T47D (cell line): Measurements from ENCODE around the gene ABHD2.

Experiments used
- DNase-seq, 2 experiments: peaks; one replicate each; pipeline versions ENCODE4 v3.0.0 to v3.0.0-alpha.2; 2011 to 2012; ENCODE audit warnings: low read depth in 1 of 2, low spot score in 1 of 2
- JUND ChIP-seq: IDR thresholded peaks from 2 replicates; pipeline ENCODE4 v1.6.1; 2012; ENCODE audit warnings: low read depth
- in situ Hi-C: cut with HindIII; loops from 2 replicates; pipeline ENCODE4 v1.10.0; 2016; ENCODE audit warnings: low sequenced_read_pairs, low pct_unique_long_range_greater_than_20kb

Gene ABHD2

GRCh38 chr15:89066280-89066679 lies 22.0 kb upstream of the ABHD2 start:
- in situ Hi-C loops = no loop called here
- DNase-seq = no peak
- no peak for TF ChIP-seq JUND

GRCh38 chr15:89067751-89068150 lies 20.5 kb upstream of the ABHD2 start:
- no peak for TF ChIP-seq JUND
- in situ Hi-C loops = no loop called here
- DNase-seq = no peak

DNA sequence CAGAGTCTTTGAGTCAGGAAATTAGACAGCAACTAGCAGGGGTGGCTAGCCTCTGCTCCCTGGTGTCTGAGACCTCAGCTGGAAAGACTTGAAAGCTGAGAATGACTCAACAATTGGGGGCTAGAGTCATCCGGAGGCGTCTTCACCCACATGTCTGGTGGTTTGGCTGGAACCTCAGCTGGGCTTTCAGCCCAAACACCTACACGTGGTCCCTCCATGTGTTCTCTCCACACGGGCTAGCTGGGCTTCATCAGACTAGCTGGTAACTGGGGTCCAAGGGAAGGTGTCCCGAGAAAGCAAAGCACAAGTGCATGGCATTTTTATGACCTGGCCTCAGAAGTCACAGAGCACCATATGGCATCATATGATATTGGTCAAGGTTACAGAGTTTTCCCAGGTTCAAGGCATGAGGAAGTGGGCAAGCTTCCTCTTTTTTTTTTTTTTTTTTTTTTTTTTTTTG lies 19.9 kb upstream of the ABHD2 start:
- in situ Hi-C loops = no loop called here
- no peak for TF ChIP-seq JUND
- DNase-seq = no peak

- in situ Hi-C loops = no loop called here
- DNase-seq = no peak
- TF ChIP-seq JUND = no peak
Measured at GRCh38 chr15:89070197-89071124, 17.8 kb upstream of the ABHD2 start.

DNA sequence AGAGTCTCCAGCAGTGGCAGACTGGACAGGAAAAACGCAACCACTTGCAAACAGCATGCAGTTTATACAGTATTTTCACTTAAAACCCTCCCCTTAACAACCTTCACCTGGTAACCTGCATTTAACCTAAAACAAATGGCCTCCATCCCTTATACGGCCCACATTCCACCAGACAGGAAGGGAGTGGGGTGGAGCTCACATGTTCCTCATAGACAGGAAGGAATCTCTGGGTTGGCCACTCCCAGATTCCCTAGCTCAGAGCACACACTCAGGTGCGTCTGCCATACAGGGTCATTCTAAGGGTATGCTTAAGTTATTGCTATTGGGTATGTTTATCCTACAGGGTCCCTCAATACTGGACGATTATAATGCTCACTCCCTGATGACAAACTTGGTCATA lies 16.8 kb upstream of the ABHD2 start:
- in situ Hi-C loops = no loop called here
- TF ChIP-seq JUND = no peak

DNA sequence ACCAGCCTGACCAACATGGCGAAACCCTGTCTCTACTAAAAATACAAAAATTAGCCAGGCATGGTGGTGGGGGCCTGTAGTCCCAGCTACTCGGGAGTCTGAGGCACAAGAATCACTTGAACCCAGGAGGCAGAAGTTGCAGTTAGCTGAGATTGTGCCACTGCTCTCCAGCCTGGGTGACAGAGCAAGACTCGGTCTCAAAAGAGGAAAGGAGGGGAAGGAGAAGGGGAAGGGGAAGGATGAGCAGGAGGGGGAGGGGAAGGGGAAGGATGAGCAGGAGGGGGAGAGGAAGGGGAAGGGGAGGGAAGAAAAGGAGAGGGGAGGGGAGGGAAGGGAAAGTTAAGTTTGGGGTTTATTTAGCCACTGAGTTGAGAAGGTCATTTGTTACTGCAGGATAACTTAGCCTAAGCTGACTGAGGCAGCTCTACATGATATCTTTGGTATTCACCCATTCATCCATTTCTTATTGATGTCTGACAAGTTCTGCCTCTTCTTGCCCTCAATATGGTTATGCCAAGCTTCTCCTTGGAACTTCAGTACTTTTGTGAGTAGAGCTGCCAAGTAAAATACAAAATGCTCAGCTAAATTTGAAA lies 15.9 kb upstream of the ABHD2 start:
- no peak for TF ChIP-seq JUND
- in situ Hi-C loops = no loop called here
- DNase-seq = no peak

More for the DNA sequence above, 16.8 kb upstream of the ABHD2 start:
- DNase-seq = no peak

GRCh38 chr15:89074402-89075012 lies 13.7 kb upstream of the ABHD2 start:
- DNase-seq = no peak
- in situ Hi-C loops = no loop called here
- no peak for TF ChIP-seq JUND

- DNase-seq = no peak
- in situ Hi-C loops = no loop called here
- TF ChIP-seq JUND = no peak
Measured at GRCh38 chr15:89075101-89075640, 13.1 kb upstream of the ABHD2 start.

GRCh38 chr15:89075846-89076245 lies 12.4 kb upstream of the ABHD2 start:
- no peak for DNase-seq
- in situ Hi-C loops = no loop called here
- TF ChIP-seq JUND = no peak

GRCh38 chr15:89077750-89078149 lies 10.5 kb upstream of the ABHD2 start:
- no peak for DNase-seq
- no peak for TF ChIP-seq JUND
- in situ Hi-C loops = no loop called here

DNA sequence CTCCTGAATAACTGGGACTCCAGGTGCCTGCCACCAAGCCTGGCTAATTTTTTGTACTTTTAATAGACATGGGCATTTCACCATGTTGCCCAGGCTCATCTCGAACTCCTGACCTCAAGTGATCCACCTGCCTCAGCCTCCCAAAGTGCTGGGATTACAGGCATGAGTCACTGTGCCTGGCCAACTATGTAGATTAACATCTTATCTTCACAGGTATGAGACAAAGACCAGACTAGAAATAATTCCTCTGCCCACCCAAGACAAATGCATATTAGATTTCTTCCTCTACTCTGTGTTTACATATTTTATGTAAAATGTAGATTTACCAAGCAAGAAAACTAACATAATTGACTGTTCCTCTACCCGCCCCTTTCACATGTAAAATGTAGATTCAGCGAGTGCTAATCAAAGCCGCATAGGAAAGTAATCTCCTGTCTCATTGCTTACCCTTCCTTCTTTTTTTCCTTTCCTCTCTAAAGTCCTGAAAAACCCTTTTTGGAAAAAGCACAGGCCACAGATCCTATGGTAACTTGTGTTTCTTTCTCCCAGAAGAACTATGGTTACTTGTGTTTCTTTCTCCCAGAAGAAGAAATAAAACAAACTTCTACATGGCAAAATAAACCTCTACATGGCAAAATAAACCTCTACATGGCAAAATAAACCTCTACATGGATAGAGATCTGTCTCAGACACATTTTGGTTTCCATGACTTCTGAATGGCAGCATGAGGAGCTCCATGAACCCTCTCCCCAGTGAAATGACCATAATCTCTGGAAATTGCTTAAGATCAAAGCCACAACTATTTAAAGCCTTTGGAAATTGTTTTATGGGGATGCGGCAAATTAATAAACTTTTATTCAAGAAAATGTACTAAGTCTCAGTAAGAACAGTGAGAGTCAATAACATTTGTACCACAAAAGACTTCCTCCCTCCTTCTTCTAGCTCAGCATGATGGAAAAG lies 9.1 kb upstream of the ABHD2 start:
- TF ChIP-seq JUND = no peak
- no peak for DNase-seq
- in situ Hi-C loops = no loop called here

DNA sequence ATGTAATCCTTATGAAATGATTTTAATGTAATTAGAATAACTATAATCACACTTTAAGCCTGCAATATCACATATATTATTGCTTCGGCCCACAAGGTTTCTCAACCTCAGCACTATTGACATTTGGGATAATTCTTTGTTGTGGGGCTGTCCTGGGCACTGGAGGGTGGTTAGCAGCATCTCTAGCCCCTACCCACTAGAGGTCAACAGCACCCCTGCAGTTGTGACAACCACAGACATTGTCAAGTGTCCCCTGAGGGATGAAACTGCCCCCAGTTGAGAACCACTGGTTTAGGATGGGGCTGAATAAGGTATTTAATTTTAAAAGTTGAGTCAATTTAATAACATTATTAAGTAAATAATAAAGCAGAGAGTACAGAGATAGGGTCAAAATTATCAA lies 6.4 kb upstream of the ABHD2 start:
- DNase-seq = no peak
- in situ Hi-C loops = no loop called here
- no peak for TF ChIP-seq JUND
